Uterus (tissue), 4 donors: Measurements from ENCODE around the gene TMEM250. TPM values are rescaled to one million over a fixed set of nuclear protein-coding genes. Genes with fewer than 3 reads are reported as not detected.

Experiments
- DNase-seq, 2 donors: peaks; one replicate each; pipeline ENCODE4 v3.0.0-alpha.2; 2019 to 2020
- H3K27ac ChIP-seq, 2 donors: fragments of 200-600 bp; sonication (generic); 1 replicate in 1 of 2; 2 replicates in 1 of 2; pipeline ENCODE4 v1.5.1; 2016 to 2018
- H3K27me3 ChIP-seq, 2 donors: fragments of 200-600 bp; sonication (generic); one replicate each; pipeline ENCODE4 v1.5.1; 2018 to 2019; ENCODE audit warnings: control low read depth in 1 of 2
- H3K36me3 ChIP-seq, 2 donors: fragments of 200-600 bp; sonication (generic); one replicate each; pipeline ENCODE4 v1.5.1; 2019; ENCODE audit warnings: control low read depth in 1 of 2
- H3K4me1 ChIP-seq, 2 donors: fragments of 200-600 bp; sonication (generic); one replicate each; pipeline ENCODE4 v1.5.1; 2018 to 2019; ENCODE audit warnings: control low read depth in 1 of 2
- H3K4me3 ChIP-seq, 2 donors: fragments of 200-600 bp; sonication (generic); 1 replicate in 1 of 2; 2 replicates in 1 of 2; pipeline ENCODE4 v1.5.1; 2018 to 2019; ENCODE audit warnings: mild to moderate bottlenecking in 1 of 2
- H3K9me3 ChIP-seq, 2 donors: fragments of 200-600 bp; sonication (generic); one replicate each; pipeline ENCODE4 v1.5.1; 2019; ENCODE audit warnings: control low read depth in 1 of 2
- CTCF ChIP-seq, 4 experiments: fragments of 200-600 bp in 2 of 4; fragments of 450-650 bp in 2 of 4; sonication (generic) in 2 of 4; IDR thresholded peaks; one replicate each; pipeline ENCODE4 v1.5.1; 2016 to 2019; ENCODE audit warnings: antibody characterized with exemption in 4 of 4, mild to moderate bottlenecking in 2 of 4, moderate library complexity in 1 of 4
- POLR2A ChIP-seq, 2 donors: fragments of 450-650 bp; IDR thresholded peaks; one replicate each; pipeline ENCODE4 v1.6.1; 2016; ENCODE audit warnings: antibody characterized with exemption in 2 of 2, mild to moderate bottlenecking in 1 of 2, moderate library complexity in 1 of 2
- intact Hi-C: fragments of 100-400 bp; cut with DNase I; formaldehyde crosslinking; loops from one replicate; pipeline ENCODE4 v1.15.1; 2023; ENCODE audit warnings: low total_unique reads
- total RNA-seq, 4 donors: library from RNA; depleted of rRNA in 3 of 4; stranded (reverse); fragments of >200 nt in 3 of 4; gene quantifications; one replicate each; pipeline versions ENCODE4 v1.1.0 to v1.2.4, GENCODE V29; 2014 to 2023
- donor health status: DM: yes; HTN: yes; CAD: no.

TMEM250 gene
- total RNA-seq, 4 donors from 2014 or later: 14.7 to 42.0 (median 28.0) TPM

GRCh38 chr9:136142414-136142796, 23.7 kb upstream of the TMEM250 start:
- no peak overlapping the region for H3K27ac ChIP-seq
- intact Hi-C loops: no loop called here
- H3K4me1 ChIP-seq: no peaks in the 10 kb centered on the region
- no peaks in the 10 kb centered on the region for H3K9me3 ChIP-seq
- H3K4me3 ChIP-seq: no peak overlapping the region
- H3K27me3 ChIP-seq: no peaks in the 10 kb centered on the region
- no peak for DNase-seq
- H3K36me3 ChIP-seq: no peaks in the 10 kb centered on the region
- TF ChIP-seq POLR2A (IDR thresholded peaks at IDR 0.05) (no peak), CTCF (IDR thresholded peaks at IDR 0.05) (no peak)

DNA sequence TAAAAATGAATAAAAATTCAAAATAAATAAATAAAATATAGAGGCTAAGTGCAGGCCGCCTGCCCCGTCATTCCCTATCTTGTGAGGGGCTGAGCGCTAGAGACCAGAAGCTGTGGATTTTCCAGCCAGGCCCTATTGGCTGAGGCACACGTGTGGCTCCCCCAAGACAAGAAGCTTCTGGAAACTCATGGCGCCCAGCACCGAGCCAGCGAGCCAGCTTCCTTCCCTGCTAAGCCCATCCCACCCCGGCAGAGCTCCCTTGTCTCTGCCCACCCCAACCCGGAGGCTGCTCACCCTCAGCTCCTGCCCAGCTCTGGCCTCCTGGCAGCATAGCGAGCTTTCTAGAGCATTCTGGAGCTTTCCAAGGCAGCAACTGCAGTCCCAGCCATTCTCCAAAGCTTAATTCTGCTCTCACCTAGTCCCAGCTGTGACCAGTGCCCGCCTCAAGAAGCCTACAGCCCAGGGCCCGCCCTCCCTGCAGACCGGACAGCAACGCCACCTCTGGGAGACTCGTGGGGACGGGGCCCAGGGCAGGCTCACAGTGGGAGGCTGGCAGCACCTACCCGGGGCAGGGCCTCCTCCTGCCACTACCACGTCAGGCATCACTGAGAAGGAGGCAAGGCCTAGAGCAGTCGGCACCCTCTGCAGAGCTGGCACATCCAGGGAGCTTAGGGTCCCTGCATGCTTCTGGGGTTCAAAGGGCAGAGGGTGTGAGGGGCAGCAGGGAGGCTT, 23.2 kb upstream of the TMEM250 start:
- Histone ChIP-seq H3K9me3 (no peaks in the 10 kb centered on the region), H3K4me3 (no peak overlapping the region), H3K27ac (no peak overlapping the region), H3K36me3 (no peaks in the 10 kb centered on the region), H3K27me3 (no peaks in the 10 kb centered on the region), H3K4me1 (no peaks in the 10 kb centered on the region)
- no peak for TF ChIP-seq POLR2A (IDR thresholded peaks at IDR 0.05)
- TF ChIP-seq CTCF (IDR thresholded peaks at IDR 0.05): no peak
- no peak for DNase-seq
- intact Hi-C loops: no loop called here

- Histone ChIP-seq H3K27me3 (no peaks in the 10 kb centered on the region), H3K4me3 (no peak overlapping the region), H3K27ac (no peak overlapping the region), H3K9me3 (no peaks in the 10 kb centered on the region), H3K4me1 (no peaks in the 10 kb centered on the region), H3K36me3 (no peaks in the 10 kb centered on the region)
- intact Hi-C loops: no loop called here
- DNase-seq: peak in 1 of 2 donors; percentile 45
- TF ChIP-seq POLR2A (IDR thresholded peaks at IDR 0.05): no peak
- no peak for TF ChIP-seq CTCF (IDR thresholded peaks at IDR 0.05)
Measured at GRCh38 chr9:136140966-136141365, 22.3 kb upstream of the TMEM250 start.

DNA sequence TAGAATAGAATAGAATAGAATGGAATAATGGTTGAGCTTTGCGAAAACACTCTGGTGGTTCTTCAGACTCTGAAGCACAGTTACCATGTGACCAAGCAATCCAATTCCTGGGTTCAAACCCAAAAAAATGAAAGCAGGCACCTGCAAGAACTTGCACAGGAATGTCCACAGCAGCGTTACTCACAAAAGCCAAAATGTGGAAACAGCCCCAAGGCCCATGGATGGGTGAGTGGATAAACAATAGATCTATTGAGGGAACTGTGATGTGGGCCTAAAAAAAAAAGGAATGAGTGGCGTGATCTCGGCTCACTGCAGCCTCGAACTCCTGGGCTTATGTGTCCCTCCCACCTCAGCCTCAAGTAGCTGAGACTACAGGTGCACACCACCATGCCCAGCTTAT, 21.4 kb upstream of the TMEM250 start:
- Histone ChIP-seq H3K36me3 (no peaks in the 10 kb centered on the region), H3K27ac (no peak overlapping the region), H3K4me1 (no peaks in the 10 kb centered on the region), H3K27me3 (peaks cover 0 to 6% of the 10 kb centered on the region in 2 donors), H3K9me3 (no peaks in the 10 kb centered on the region), H3K4me3 (no peak overlapping the region)
- intact Hi-C loops: no loop called here
- DNase-seq: no peak
- TF ChIP-seq POLR2A (IDR thresholded peaks at IDR 0.05) (no peak), CTCF (IDR thresholded peaks at IDR 0.05) (no peak)

- H3K27ac ChIP-seq: no peak overlapping the region
- no peak overlapping the region for H3K4me3 ChIP-seq
- H3K36me3 ChIP-seq: no peaks in the 10 kb centered on the region
- TF ChIP-seq CTCF (IDR thresholded peaks at IDR 0.05): no peak
- no peak for TF ChIP-seq POLR2A (IDR thresholded peaks at IDR 0.05)
- intact Hi-C loops: no loop called here
- H3K27me3 ChIP-seq: peaks cover 0 to 18% of the 10 kb centered on the region in 2 donors
- no peaks in the 10 kb centered on the region for H3K4me1 ChIP-seq
- H3K9me3 ChIP-seq: no peaks in the 10 kb centered on the region
- no peak for DNase-seq
Measured at GRCh38 chr9:136138566-136138965, 19.9 kb upstream of the TMEM250 start.
